Activated CD4-positive, alpha-beta T cell treated with anti-CD3 and anti-CD28 coated beads for 24 hours (primary cell): Measurements from ENCODE around the gene POFUT1.
A peak's percentile ranks its signal among the peaks of the same experiment; 100 is the strongest.
"Not testable (repeated sequence)": the region's sequence is repeated elsewhere in the genome, so short reads cannot be mapped to it uniquely, and the experiment has no call there.

Source experiments
- DNase-seq, 2 donors: peaks; one replicate each; pipeline ENCODE4 v3.0.0-alpha.2; 2020; ENCODE audit warnings: low read depth in 2 of 2

Gene POFUT1

GRCh38 chr20:32235331-32236047 lies 27.8 kb downstream of the POFUT1 start:
- DNase-seq: no peak

GRCh38 chr20:32236048-32236533 lies 28.4 kb downstream of the POFUT1 start:
- no peak for DNase-seq

DNA sequence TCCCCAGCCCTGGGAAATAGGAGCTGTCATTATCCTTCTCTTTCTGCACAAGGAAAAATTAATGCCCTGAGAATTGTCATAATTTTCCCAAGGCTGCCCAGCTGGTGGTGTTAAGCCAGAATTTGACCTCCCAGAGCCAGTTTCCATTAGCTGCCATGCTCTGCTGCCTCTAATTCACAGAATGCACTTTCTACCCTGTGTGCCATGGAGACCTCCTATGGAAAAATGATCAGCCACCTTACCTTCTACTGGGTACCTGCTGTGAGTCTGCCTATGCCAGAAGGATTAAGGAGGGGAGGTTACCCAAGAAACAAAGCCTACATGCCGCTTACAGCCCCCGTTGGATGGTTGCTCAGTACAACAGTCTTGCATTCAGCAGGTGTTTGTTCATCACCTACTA lies 29.1 kb downstream of the POFUT1 start:
- no peak for DNase-seq

DNA sequence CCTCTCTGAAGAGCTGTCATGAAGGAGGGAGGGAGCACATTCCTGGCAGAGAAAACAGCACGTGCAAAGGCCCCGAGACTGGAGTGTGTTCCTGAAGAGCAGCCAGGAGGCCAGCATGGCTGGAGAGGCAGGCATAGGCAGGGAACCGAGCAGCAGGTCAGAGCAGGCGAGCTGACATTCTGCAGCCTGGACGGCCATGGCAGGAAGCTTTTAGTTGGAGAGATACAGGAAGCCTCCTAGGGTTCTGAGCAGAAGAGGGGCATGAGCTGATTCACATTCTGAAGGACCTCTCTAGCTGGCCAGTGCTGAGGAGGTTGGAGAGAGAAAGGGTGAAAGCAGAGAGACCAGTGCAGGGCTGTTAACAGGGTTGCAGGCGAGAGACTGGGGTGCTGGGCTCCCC lies 29.7 kb downstream of the POFUT1 start:
- no peak for DNase-seq

DNA sequence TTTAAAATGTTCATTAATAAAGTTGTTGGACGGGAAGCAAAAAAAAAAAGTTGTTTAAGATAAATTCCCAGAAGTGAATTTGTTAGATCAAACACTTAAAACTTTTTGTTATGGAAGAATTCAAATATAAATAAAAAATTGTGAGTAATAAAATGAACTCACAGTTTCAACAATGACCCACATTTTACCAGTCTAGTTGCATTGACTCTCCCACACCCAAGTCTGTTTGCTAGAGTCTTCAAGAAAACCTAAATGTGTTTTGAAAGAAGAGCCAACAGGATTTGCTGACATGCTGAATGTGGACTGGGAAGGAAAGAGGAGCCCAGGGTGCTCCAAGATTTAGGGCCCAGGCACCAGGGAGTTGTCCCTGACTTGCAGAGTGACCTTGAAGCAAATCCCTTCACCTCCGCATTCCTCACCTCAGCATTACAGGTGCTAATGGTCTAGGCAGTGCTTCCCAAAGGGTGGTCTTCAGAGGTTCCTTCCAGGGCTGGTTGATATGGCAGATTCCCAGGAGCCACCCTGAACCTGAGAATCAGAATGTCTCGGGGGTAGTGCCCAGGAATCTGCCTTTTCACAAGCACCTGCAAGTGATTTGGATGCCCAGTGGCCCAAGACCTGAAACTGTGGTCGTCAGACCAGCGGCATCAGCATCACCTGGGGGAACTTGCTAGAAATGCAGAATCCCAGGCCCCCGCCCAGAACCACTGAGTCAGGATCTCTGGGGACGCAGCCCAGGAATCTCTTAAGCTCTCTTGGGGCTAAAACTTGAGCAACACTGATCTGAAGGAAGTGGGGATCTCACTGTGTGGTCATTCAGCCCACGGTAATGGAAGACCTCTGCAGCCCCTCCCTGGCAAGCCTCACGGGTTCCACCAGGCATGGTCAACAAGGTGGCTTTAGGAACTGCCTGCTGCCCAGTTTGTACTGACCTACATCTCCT lies 31.1 kb downstream of the POFUT1 start:
- DNase-seq: no peak

- no peak for DNase-seq
Measured at GRCh38 chr20:32240205-32240604, 32.5 kb downstream of the POFUT1 start.

GRCh38 chr20:32241807-32242206 lies 34.1 kb downstream of the POFUT1 start:
- no peak for DNase-seq

DNA sequence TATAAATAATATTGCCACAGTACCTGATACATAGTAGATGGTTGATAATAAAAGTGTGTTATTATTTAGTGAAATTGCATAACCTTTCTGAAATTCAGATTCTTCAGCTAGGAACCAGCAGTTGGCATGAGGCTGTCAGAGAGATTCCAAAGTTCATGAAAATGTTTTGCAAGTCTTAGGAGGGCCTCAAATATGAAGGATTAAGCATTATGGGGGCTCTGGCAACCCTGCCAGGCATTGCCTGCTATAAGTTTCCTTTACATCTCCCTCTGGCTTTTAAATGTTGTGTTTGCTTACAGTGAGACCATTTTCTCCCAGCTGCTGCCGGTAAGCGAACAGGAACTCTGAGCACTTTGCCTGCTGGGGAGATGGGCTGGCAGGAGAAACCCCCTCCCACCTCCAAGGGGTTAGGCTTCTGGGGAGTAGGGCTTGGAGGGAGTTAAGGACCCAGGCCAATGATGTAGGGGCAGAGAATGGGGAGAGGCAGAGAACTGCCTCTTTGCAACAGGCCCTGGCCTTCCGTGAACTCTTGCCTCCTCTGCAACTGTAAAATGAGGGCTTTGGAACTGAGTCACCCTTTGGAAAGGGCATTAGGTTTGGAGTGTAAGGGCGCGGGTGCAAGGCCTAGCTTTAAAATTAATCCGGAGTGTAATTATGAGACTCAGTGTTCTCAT lies 36.6 kb downstream of the POFUT1 start:
- no peak for DNase-seq

DNA sequence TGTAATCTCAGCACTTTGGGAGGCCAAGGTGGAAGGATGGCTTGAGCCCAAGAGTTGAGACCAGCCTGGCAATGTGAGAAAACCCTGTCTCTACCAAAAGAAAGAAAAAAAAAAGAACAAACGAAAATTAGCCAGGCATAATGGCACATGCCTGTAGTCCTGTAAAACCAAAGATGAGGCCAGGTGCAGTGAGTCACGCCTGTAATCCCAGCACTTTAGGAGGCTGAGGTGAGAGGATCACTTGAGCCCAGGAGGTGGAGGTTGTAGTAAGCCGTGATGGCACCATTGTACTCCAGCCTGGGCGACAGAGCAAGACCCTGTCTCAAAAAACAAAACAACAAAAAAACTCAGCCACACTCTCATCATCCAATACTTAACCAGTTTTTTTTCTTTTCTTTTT lies 37.3 kb downstream of the POFUT1 start:
- DNase-seq: no peak

DNA sequence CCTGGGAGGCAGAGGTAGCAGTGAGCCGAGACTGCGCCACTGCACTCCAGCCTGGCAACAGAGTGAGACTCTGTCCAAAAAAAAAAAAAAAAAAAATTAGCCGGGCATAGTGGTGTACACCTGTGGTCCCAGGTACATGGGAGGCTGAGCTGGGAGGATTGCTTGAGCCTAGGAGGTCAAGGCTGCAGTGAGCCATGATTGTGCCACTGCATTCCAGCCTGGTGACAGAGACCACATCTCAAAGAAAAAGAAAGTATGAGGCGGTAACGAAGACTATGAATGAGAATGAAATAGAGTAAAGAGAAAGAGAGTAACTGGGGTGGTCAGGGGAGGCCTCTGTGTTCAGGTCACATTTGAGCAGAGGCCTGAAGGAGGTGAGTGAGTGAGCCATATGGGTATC lies 38.5 kb downstream of the POFUT1 start:
- not testable (repeated sequence) for DNase-seq

DNA sequence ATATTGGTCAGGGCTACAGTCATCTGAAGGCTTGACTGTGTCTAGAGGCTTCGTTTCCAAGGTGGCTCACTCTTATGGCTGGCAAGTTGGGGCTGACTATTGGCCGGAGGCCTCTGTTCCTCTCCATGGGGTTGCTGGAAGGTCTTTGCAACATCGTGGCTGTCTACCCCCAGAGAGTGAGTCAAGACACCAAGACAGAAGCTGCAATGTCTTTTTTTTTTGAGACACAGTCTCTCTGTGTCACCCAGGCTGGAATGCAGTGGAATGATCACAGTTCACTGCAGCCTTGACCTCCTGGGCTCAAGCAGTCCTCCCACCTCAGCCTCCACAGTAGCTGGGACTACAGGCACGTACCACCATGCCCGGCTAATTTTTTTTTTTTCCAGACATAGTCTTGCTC lies 40.4 kb downstream of the POFUT1 start:
- no peak for DNase-seq

DNA sequence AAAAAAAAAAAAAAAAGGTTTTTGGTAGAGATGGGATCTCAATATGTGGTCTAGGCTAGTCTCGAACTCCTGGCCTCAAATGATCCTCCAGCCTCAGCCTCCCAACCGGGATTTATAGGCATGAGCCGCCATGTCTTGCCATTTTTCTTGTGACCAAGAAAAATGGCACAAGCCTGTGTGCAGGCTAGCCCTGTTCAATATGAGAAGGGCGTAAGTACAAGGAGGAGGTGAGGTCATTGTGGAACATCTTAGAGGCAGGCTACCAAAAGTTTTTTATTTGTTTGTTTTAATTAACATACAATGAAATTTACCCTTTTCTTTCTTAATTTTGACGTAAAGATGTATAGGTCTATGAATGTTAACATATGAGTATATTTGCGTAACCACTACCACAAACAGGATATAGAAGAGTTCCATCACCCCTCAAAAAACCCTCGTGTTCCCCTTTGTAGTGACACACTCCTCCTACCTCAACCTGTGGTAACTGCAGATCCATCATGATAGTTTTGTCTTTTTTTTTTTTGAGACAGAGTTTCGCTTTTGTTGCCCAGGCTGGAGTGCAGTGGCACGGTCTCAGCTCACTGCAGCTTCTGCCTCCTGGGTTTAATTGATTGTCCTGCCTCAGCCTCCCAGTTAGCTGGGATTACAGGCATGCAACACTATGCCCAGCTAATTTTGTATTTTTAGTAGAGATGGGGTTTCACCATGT lies 41.5 kb downstream of the POFUT1 start:
- peak in 1 of 2 donors; percentile 23 for DNase-seq

DNA sequence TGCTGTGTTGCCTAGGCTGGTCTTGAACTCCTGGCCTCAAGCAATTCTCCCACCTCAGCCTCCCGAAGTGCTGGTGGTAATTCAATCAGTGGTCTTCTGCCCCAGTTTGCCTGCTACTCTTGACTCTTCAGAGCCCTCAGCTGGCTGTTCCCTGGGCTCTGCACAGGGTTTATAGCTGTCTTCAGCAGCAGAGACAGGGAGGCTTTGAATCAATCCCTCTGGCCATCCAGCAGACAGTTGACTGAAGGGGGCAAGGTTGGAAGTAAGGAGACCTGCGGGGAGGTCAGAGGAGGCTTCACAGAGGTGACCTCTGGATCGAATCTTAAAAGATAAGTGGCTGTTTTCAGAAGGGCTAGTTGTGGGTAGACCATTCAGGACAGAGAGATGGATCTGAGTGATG lies 43.8 kb downstream of the POFUT1 start:
- DNase-seq: no peak

DNA sequence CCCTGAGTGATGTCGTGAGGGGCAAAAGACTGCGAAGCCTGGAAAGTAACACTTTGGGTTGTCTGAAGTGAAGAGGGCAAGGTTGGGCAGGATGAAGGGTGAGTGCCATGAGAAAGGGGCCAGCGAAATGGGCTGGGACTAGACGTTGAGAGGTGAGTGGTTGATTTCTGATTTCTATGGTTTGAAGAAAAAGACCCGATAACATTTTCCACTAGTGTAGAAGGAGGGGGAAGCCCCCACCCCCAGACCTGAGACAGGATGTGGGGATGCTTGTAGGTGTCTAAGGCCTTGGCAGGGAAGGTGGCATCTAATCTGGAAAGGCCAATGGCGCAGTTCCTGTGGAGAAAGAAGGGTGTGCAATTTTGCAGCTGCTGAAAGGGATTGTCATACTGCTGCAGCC lies 44.5 kb downstream of the POFUT1 start:
- peak; percentile 76 to 82 for DNase-seq

DNA sequence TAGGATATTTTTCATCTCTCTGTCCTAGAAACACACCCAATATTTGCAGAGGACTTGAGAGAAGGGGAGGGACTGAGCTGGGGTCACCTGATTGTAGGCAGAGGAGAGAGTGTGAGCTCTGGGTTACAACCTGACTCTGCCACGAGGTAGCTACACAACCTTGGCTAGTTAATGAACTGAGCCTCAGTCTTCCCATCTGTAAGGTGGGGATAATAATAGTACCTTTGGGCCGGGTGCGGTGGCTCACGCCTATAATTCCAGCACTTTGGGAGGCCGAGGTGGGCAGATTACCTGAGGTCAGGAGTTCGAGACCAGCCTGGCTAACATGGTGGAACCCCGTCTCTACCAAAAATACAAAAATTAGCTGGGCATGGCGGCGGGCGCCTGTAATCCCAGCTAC lies 53.3 kb downstream of the POFUT1 start:
- not testable (repeated sequence) for DNase-seq

- DNase-seq: no peak
Measured at GRCh38 chr20:32261644-32262043, 54.0 kb downstream of the POFUT1 start.

DNA sequence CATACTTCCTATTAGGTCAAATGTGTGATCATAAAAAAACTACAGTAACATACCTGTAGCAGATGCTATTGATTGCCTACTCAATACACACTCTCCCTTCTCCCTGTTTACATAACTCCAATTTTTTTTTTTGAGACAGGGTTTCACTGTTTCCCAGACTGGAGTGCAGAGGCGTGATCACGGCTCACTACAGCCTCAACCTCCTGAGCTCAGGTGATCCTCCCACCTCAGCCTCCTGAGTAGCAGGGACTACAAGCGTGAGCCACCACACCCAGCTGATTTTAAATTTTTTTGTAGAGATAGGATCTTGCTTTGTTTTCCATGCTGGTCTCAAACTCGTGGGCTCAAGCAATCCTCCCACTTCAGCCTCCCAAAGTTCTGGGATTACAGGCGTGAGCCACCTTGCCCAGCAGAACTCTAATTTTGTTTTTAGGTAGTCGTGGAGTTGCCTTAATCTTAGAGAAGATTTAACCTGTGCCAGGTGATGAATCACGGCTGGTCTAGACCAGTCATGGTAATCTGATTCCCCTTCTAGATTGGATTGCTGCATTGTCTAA lies 55.8 kb downstream of the POFUT1 start:
- no peak for DNase-seq

DNA sequence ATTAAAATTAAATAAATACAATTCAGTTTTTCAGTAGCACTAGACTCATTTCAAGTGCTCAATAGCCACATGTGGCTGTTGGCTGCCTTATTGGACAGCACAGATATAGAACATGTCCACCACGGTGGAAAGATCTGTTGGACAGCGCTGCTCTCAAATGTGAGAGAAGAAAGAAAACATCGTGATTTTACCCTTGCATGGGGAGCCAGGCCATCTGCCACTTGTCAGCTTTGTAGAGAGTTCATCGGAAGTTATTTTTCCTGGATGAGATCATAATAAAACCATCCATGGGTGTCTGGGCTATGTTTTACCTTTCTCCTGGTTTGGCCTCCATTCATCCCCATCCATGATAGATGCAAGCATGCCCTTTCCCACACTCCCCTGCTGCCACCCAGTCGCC lies 63.9 kb downstream of the POFUT1 start:
- no peak for DNase-seq

DNA sequence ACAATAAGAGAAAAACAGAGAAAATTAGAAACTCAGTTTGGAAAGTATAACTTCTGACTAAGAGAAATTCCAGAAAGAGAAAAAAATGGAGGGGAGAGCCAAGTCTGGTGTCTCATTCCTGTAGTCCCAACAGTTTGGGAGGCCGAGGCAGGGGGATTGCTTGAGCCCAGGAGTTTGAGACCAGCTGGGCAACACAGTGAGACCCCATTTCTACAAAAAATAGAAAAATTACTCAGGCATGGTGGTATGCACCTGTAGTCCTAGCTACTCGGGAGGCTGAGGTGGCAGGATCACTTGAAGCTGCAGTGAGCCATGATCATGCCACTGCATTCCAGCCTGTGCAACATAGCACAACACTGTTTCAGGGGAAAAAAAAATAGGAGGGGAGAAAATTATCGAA lies 66.7 kb downstream of the POFUT1 start:
- DNase-seq: no peak

DNA sequence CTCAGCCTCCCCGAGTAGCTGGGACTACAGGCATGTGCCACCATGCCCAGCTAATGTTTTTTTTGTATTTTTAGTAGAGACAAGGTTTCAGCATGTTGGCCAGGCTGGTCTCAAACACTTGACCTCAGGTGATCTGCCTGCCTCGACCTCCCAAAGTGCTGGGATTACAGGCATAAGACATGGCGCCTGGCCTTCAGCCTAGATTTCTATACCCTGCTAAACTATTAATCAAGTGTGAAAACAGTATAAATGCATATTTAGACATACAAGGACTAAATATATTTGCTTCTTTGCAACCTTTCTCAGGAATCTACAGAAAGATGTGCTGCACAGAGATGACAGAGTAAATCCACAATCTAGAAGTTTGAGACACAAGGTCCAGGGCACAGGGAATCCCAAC lies 67.5 kb downstream of the POFUT1 start:
- DNase-seq: not testable (repeated sequence)
